IMR-90 (cell line): Measurements from ENCODE around the gene ATP5F1C. TPM values are rescaled to one million over a fixed set of nuclear protein-coding genes. Genes with fewer than 3 reads are reported as not detected.

Experiments used
- ATAC-seq: fragments of 200-7000 bp; cut with Tn5 transposase; 2 replicates; pipeline ENCODE4 v1.9.1; 2020; ENCODE audit warnings: low read depth, mild to moderate bottlenecking, moderate library complexity
- BruUV-seq: library from RNA; stranded (reverse); fragments of 400-500 nt; replicated peaks from 2 replicates; lab custom pipeline; 2021; lab: Mats Ljungman, UMichigan
- CTCF ChIA-PET: fragments of 300-600 bp; formaldehyde crosslinking; extraction: SDS; loops from one replicate; lab custom pipeline; 2021; ENCODE audit warnings: antibody characterized with exemption; lab: Yijun Ruan, JAX
- POLR2A ChIA-PET: fragments of 300-600 bp; sonication (Branson Sonifier 250); formaldehyde crosslinking; loops from one replicate; lab custom pipeline; 2022; ENCODE audit warnings: antibody characterized with exemption; ENCODE audit not compliant: unreplicated experiment; lab: Charles Lee
- DNase-seq: peaks from one replicate; pipeline ENCODE4 v3.0.0; 2013
- H2AFZ ChIP-seq: replicated peaks from 2 replicates; pipeline ENCODE3; 2013; ENCODE audit warnings: low read length, mild to moderate bottlenecking; ENCODE audit not compliant: poor library complexity
- H2AK5ac ChIP-seq: 2 replicates; pipeline ENCODE4 v1.6.1; 2013; ENCODE audit warnings: low read depth, low read length, inconsistent platforms
- H2AK9ac ChIP-seq: replicated peaks from 2 replicates; pipeline ENCODE3; 2013; ENCODE audit warnings: mild to moderate bottlenecking, low read depth, low read length, moderate library complexity; ENCODE audit not compliant: poor library complexity
- H2BK120ac ChIP-seq: 2 replicates; pipeline ENCODE4 v1.6.1; 2013; ENCODE audit warnings: low read depth, low read length, inconsistent platforms
- H2BK15ac ChIP-seq: 3 replicates; pipeline ENCODE4 v1.6.1; 2013; ENCODE audit warnings: low read depth, low read length, inconsistent platforms
- H2BK20ac ChIP-seq: 2 replicates; pipeline ENCODE4 v1.6.1; 2013; ENCODE audit warnings: low read depth, mild to moderate bottlenecking, inconsistent platforms, low read length, moderate library complexity
- H2BK5ac ChIP-seq: 2 replicates; pipeline ENCODE4 v1.6.1; 2013; ENCODE audit warnings: mild to moderate bottlenecking, low read depth, low read length, inconsistent platforms; ENCODE audit not compliant: poor library complexity, severe bottlenecking
- H3K14ac ChIP-seq: replicated peaks from 2 replicates; pipeline ENCODE4 v1.6.1; 2013; ENCODE audit warnings: low read depth, low read length, inconsistent platforms
- H3K18ac ChIP-seq: 2 replicates; pipeline ENCODE4 v1.6.1; 2013; ENCODE audit warnings: low read depth, low read length, control low read depth
- H3K23ac ChIP-seq: 2 replicates; pipeline ENCODE4 v1.6.1; 2013; ENCODE audit warnings: low read depth, low read length, inconsistent platforms
- H3K27ac ChIP-seq: 2 replicates; pipeline ENCODE4 v1.5.1; 2013; ENCODE audit warnings: mild to moderate bottlenecking, control low read depth, low read length; ENCODE audit not compliant: insufficient read depth
- H3K27me3 ChIP-seq: 2 replicates; pipeline ENCODE4 v1.6.1; 2013; ENCODE audit warnings: low read length; ENCODE audit not compliant: control insufficient read depth, insufficient read depth
- H3K36me3 ChIP-seq: 2 replicates; pipeline ENCODE4 v1.6.1; 2013; ENCODE audit warnings: low read length, mixed read lengths; ENCODE audit not compliant: control insufficient read depth, insufficient read depth
- H3K4ac ChIP-seq: 2 replicates; pipeline ENCODE4 v1.6.1; 2013; ENCODE audit warnings: low read depth, low read length, inconsistent platforms
- H3K4me1 ChIP-seq: 2 replicates; pipeline ENCODE4 v1.6.1; 2013; ENCODE audit warnings: low read length, mixed read lengths; ENCODE audit not compliant: control insufficient read depth, insufficient read depth
- H3K4me2 ChIP-seq: 2 replicates; pipeline ENCODE4 v1.6.1; 2013; ENCODE audit warnings: low read depth, mild to moderate bottlenecking, control low read depth, low read length, moderate library complexity
- H3K4me3 ChIP-seq: 2 replicates; pipeline ENCODE4 v1.5.1; 2013; ENCODE audit warnings: low read depth, mild to moderate bottlenecking, control low read depth, low read length, moderate library complexity; ENCODE audit not compliant: insufficient read depth
- H3K56ac ChIP-seq: 2 replicates; pipeline ENCODE4 v1.6.1; 2013; ENCODE audit warnings: low read length, inconsistent platforms; ENCODE audit not compliant: insufficient read depth; ENCODE audit errors: extremely low read depth
- H3K79me1 ChIP-seq, 2 experiments: 2 replicates each; pipeline ENCODE4 v1.6.1; 2013; ENCODE audit warnings: low read length in 2 of 2, inconsistent platforms in 1 of 2, low read depth in 1 of 2
- H3K9ac ChIP-seq: 2 replicates; pipeline ENCODE4 v1.6.1; 2013; ENCODE audit warnings: low read depth, low read length, control low read depth
- H3K9me1 ChIP-seq: 2 replicates; pipeline ENCODE4 v1.6.1; 2013; ENCODE audit warnings: low read length, inconsistent platforms; ENCODE audit not compliant: insufficient read depth
- H3K9me3 ChIP-seq: 2 replicates; pipeline ENCODE4 v1.6.1; 2013; ENCODE audit warnings: low read length; ENCODE audit not compliant: control insufficient read depth, insufficient read depth
- H4K20me1 ChIP-seq: 2 replicates; pipeline ENCODE4 v1.6.1; 2013; ENCODE audit warnings: low read length, inconsistent platforms; ENCODE audit not compliant: insufficient read depth
- H4K5ac ChIP-seq: 2 replicates; pipeline ENCODE4 v1.6.1; 2013; ENCODE audit warnings: mild to moderate bottlenecking, low read depth, low read length, control low read depth
- H4K8ac ChIP-seq, 2 experiments: 2 replicates each; pipeline ENCODE4 v1.6.1; 2013; ENCODE audit warnings: low read depth in 2 of 2, low read length in 2 of 2, control low read depth in 1 of 2, inconsistent platforms in 1 of 2
- H4K91ac ChIP-seq: 2 replicates; pipeline ENCODE4 v1.6.1; 2013; ENCODE audit warnings: low read depth, low read length, inconsistent platforms; ENCODE audit not compliant: insufficient read depth
- MAFK ChIP-seq: IDR thresholded peaks from 2 replicates; pipeline ENCODE4 v1.6.1; 2012; ENCODE audit warnings: low read depth, low read length, improper control_type of control experiment
- MXI1 ChIP-seq: IDR thresholded peaks from 2 replicates; pipeline ENCODE4 v1.6.1; 2012; ENCODE audit warnings: low read depth, mild to moderate bottlenecking, low read length, moderate library complexity, borderline replicate concordance
- RFX5 ChIP-seq: IDR thresholded peaks from 2 replicates; pipeline ENCODE4 v1.8.0; 2012; ENCODE audit warnings: low read depth, mild to moderate bottlenecking, low read length, moderate library complexity
- WGBS, 2 experiments: methylation state at CpG; one replicate each; pipeline versions ENCODE4 v1.1.5 to v1.1.7; 2013; ENCODE audit warnings: missing lambda C conversion rate in 2 of 2; ENCODE audit not compliant: insufficient read length in 1 of 2; ENCODE audit errors: extremely low coverage in 2 of 2; 5-methylcytosine and 5-hydroxymethylcytosine counted together
- dilution Hi-C: fragments of 300-500 bp; cut with HindIII; formaldehyde crosslinking; loops from one replicate; pipeline ENCODE4 v1.14.3; 2018; ENCODE audit warnings: low sequenced_read_pairs; ENCODE audit not compliant: unreplicated experiment
- in situ Hi-C: fragments of 300-500 bp; cut with MboI; formaldehyde crosslinking; loops from 3 replicates; pipeline ENCODE4 v1.14.3; 2019; ENCODE audit warnings: low sequenced_read_pairs, inconsistent platforms, mixed read lengths
- intact Hi-C: fragments of 100-400 bp; cut with micrococcal nuclease; formaldehyde crosslinking; loops from 2 replicates; pipeline ENCODE4 v1.10.0; 2022
- polyA plus RNA-seq, 3 experiments: library from polyadenylated mRNA; depleted of rRNA; stranded (reverse); fragments of >200 nt; gene quantifications; 2 replicates each; pipeline ENCODE4 v1.2.3, GENCODE V29; 2012; ENCODE audit warnings: low replicate concordance in 1 of 3
- total RNA-seq: library from RNA; depleted of rRNA; stranded (reverse); fragments of >200 nt; gene quantifications from 2 replicates; pipeline ENCODE4 v1.2.3, GENCODE V29; 2012
- TF ChIP-seq, protein P1 (sequence below): fragments of 150-350 bp; IDR thresholded peaks from 2 replicates; pipeline ENCODE4 v1.6.1; 2017; ENCODE audit warnings: mild to moderate bottlenecking, antibody characterized with exemption, low read length, low read depth

The ATP5F1C gene
- total and polyA plus RNA-seq, 2 of the 4 experiments (the other 2 are of a cell fraction), result 357 to 367 TPM

DNA sequence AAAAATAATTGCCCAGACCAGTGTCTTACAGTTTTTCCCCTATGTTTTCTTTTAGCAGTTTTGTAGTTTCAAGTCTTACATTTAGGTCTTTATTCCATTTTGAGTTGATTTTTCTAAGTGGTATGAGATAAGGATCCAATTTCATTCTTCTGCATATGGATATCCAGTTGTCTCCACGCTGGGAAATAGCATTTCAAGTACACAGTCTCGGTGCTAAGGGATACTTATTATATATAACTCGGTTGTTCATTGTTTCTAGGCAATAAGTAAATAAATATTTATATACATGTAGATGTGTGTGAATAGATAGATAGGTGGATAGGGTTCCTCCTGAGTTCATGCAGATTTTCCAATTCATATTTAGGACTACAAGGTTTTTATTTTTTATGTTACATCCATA is 46.3 kb downstream of the ATP5F1C start:
- H4K8ac ChIP-seq, result no peak overlapping the region
- in situ Hi-C loops (no loop called here), intact Hi-C loops (no loop called here)

More for the DNA sequence above, 46.3 kb downstream of the ATP5F1C start:
- Histone ChIP-seq H4K5ac (no peak overlapping the region), H3K27ac (no peak overlapping the region), H4K20me1 (no peaks in the 10 kb centered on the region; the same call in 1 of the 2 replicates), H3K27me3 (no peaks in the 10 kb centered on the region), H3K14ac (no peak overlapping the region), H3K4me1 (0 out of 2 replicates have a peak, but pooled peaks cover 2% of the 10 kb centered on the region), H2AK9ac (no peak overlapping the region), H2BK15ac (no peak overlapping the region), H3K23ac (no peak overlapping the region), H3K4ac (no peak overlapping the region), H3K9me1 (peaks cover 14% of the 10 kb centered on the region), H2BK5ac (no peak overlapping the region), H3K4me2 (no peak overlapping the region), H3K18ac (no peak overlapping the region), H3K56ac (no peak overlapping the region), H3K9me3 (no peaks in the 10 kb centered on the region), H4K91ac (no peak overlapping the region), H2BK20ac (no peak overlapping the region), H3K4me3 (no peak overlapping the region), H2AK5ac (no peak overlapping the region), H3K36me3 (peaks cover 3% of the 10 kb centered on the region; the same call in 1 of the 2 replicates), H3K9ac (no peak overlapping the region), H2AFZ (no peak overlapping the region), H3K79me1 (peaks cover 40 to 49% of the 10 kb centered on the region in 2 experiments), H2BK120ac (no peak overlapping the region)
- CTCF ChIA-PET, result no interaction called here
- DNase-seq, result no peak
- dilution Hi-C loops, result no loop called here
- WGBS, 2 experiments, result no CpG with 5 or more reads among the region's 3 CpGs
- no TSS peak for BruUV-seq
- POLR2A ChIA-PET, result no interaction called here
- ATAC-seq, result no peak
- TF ChIP-seq RFX5 (no peak), MAFK (no peak), MXI1 (no peak)
- TF ChIP-seq, protein P1, sequence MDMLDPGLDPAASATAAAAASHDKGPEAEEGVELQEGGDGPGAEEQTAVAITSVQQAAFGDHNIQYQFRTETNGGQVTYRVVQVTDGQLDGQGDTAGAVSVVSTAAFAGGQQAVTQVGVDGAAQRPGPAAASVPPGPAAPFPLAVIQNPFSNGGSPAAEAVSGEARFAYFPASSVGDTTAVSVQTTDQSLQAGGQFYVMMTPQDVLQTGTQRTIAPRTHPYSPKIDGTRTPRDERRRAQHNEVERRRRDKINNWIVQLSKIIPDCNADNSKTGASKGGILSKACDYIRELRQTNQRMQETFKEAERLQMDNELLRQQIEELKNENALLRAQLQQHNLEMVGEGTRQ, result no peak
